ENCODE data around the gene CPNE6. TPM values are rescaled to one million over a fixed set of nuclear protein-coding genes. Genes with fewer than 3 reads are reported as not detected.
"Not testable (repeated sequence)": the region's sequence is repeated elsewhere in the genome, so short reads cannot be mapped to it uniquely, and the experiment has no call there.

CPNE6 gene
- total and polyA plus RNA-seq, 8 donors: 0.12 TPM; not detected in 7

GRCh38 chr14:24042746-24043145 lies 28.6 kb upstream of the CPNE6 start:
- no peak for ATAC-seq
- Histone ChIP-seq H3K27me3 (no peaks in the 10 kb centered on the region), H3K36me3 (no peaks in the 10 kb centered on the region), H3K4me3 (no peak overlapping the region), H3K27ac (no peak overlapping the region), H3K4me1 (peaks cover 0 to 3% of the 10 kb centered on the region in 2 donors), H3K9me3 (no peaks in the 10 kb centered on the region)
- TF ChIP-seq CTCF (IDR thresholded peaks at IDR 0.05): no peak
- peak in 1 of 4 donors; percentile 28 for DNase-seq
- intact Hi-C loops (cut with DNase I): no loop called here

DNA sequence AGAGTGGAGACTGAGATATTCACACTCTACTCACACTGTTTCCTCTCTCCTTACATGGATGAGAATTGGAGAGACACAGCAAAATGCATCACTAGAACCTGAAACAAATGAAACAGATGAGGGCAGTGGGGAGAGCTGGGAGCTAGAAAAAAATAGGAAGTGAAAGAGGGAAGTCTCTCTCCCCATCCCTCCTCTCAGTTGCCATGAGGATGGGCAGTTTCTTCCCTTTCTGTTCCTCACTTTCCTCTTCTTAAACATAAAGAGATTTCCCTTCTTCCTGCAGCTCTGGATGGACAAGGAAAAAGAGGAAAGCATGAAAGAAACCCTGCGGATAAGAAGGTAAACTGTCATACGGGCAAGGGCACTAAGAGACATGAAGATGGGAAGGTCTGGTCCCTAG lies 22.4 kb upstream of the CPNE6 start:
- H3K9me3 ChIP-seq; H3K27ac ChIP-seq; ATAC-seq; H3K36me3 ChIP-seq; DNase-seq; intact Hi-C loops (cut with DNase I); H3K4me3 ChIP-seq: not testable (repeated sequence)
- Histone ChIP-seq H3K4me1 (peaks cover 0 to 28% of the 10 kb centered on the region in 2 donors), H3K27me3 (peaks cover 0 to 28% of the 10 kb centered on the region in 2 donors)

GRCh38 chr14:24050753-24051152 lies 20.6 kb upstream of the CPNE6 start:
- Histone ChIP-seq H3K27me3 (peaks cover 0 to 37% of the 10 kb centered on the region in 2 donors), H3K4me1 (peaks cover 0 to 28% of the 10 kb centered on the region in 2 donors)
- H3K9me3 ChIP-seq; H3K4me3 ChIP-seq; intact Hi-C loops (cut with DNase I); H3K27ac ChIP-seq; H3K36me3 ChIP-seq; DNase-seq; ATAC-seq: not testable (repeated sequence)

- TF ChIP-seq CTCF (IDR thresholded peaks at IDR 0.05): no peak
- intact Hi-C loops (cut with DNase I): no loop called here
- peak overlapping the region; percentile 60 to 73 for H3K4me3 ChIP-seq
- peak in 3 of 4 donors; percentile 13 to 83 (median 41) for DNase-seq
- peak overlapping the region in 1 of 2 donors; percentile 65 for H3K27ac ChIP-seq
- H3K36me3 ChIP-seq: no peaks in the 10 kb centered on the region
- H3K4me1 ChIP-seq: peaks cover 0 to 28% of the 10 kb centered on the region in 2 donors
- H3K9me3 ChIP-seq: no peaks in the 10 kb centered on the region
- H3K27me3 ChIP-seq: peaks cover 0 to 37% of the 10 kb centered on the region in 2 donors
- peak; percentile 10 for ATAC-seq
These were observed 20.1 kb upstream of the CPNE6 start for GRCh38 chr14:24051176-24051788.

DNA sequence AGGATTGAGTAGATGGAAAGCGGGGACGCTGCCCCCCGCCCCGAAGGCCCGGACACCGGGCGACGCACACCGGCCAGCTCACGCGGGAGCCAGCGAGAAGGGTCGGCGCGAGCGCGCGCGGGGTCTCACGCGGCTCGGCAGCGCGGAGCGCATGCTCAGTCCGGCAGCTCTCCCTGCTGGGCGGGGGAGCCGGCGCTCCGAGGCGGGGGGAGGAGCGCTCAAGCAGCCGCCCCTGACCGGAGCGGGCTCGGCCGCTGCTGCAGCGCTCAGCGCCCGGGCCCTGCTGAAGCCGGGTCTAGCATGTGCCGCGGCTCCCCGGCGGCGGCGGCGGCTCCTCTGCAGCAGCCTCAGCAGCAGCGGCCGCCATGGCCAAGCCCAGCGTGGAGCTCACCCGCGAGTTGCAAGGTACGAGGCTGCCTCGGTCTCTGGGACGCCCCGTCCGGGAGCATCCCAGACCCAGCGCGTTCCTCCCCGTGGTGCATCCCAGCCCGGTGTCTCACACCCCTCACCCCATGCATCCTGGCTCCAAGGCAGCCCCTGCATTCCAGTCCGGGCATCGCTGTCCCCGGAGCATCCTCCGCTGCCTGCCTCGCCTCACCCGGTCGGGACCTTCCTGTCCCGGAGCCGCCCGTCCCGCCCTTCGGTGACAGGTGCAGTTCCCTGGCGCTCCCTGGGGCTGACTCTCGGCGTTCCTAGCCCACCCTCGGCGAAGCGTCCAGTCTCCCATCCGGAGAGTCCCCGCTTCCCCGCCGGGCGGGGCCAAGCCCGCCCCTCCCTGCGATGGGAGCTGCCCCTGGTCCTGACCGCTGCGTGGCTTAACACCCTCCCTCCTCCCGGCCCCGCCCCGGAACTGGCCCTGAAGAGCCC lies 19.3 kb upstream of the CPNE6 start, which contains the start of gene CARMIL3:
Gene CARMIL3 (plus strand): TSS at position 221 of the 867 bp plus-strand sequence. CDS start 145 bp downstream, at position 366.
- ATAC-seq (peak; percentile 96), DNase-seq (peak; percentile 64 to 93 (median 80))
- Histone ChIP-seq H3K9me3 (no peaks in the 10 kb centered on the region), H3K4me1 (peaks cover 0 to 28% of the 10 kb centered on the region in 2 donors), H3K27me3 (peaks cover 0 to 37% of the 10 kb centered on the region in 2 donors), H3K27ac (peak within 1 kb of the TSS in 1 of 2 donors; percentile 65), H3K36me3 (no peaks in the 10 kb centered on the region), H3K4me3 (peak within 1 kb of the TSS; percentile 60 to 73)
- TF ChIP-seq CTCF (IDR thresholded peaks at IDR 0.05): no peak
- intact Hi-C loops (cut with DNase I): no loop called here
